Muscle of leg (tissue), 11 donors: ENCODE results near the gene LRRC36. TPM values are rescaled to one million over a fixed set of nuclear protein-coding genes. Genes with fewer than 3 reads are reported as not detected.
A peak's percentile ranks its signal among the peaks of the same experiment; 100 is the strongest.
"Not testable (repeated sequence)": the region's sequence is repeated elsewhere in the genome, so short reads cannot be mapped to it uniquely, and the experiment has no call there.

Experiments
- DNase-seq: peaks from one replicate; pipeline ENCODE4 v3.0.0; 2013
- H3K27ac ChIP-seq: one replicate; pipeline ENCODE4 v1.5.1; 2013; ENCODE audit warnings: mild to moderate bottlenecking, low read length, control low read depth
- H3K27me3 ChIP-seq: one replicate; pipeline ENCODE4 v1.6.1; 2013; ENCODE audit warnings: low read length; ENCODE audit not compliant: control insufficient read depth, insufficient read depth
- H3K36me3 ChIP-seq: one replicate; pipeline ENCODE4 v1.6.1; 2013; ENCODE audit warnings: low read length; ENCODE audit not compliant: control insufficient read depth, insufficient read depth
- H3K4me1 ChIP-seq: one replicate; pipeline ENCODE4 v1.6.1; 2013; ENCODE audit warnings: low read length; ENCODE audit not compliant: control insufficient read depth, insufficient read depth
- H3K4me3 ChIP-seq: one replicate; pipeline ENCODE4 v1.5.1; 2013; ENCODE audit warnings: low read length, control low read depth
- H3K9me3 ChIP-seq: replicated peaks from 2 replicates; pipeline ENCODE4 v1.6.1; 2013; ENCODE audit warnings: low read depth, low read length; ENCODE audit not compliant: control insufficient read depth
- WGBS: methylation state at CpG from one replicate; pipeline ENCODE4 v1.1.5; 2013; ENCODE audit warnings: missing lambda C conversion rate; ENCODE audit not compliant: insufficient coverage; 5-methylcytosine and 5-hydroxymethylcytosine counted together
- polyA plus RNA-seq, 8 donors: library from polyadenylated mRNA; unstranded; fragments of 120-200 nt; gene quantifications; one replicate each; pipeline versions ENCODE4 v1.2.1 to v1.2.3, GENCODE V29; 2013; ENCODE audit warnings: inconsistent platforms in 1 of 8, low replicate concordance in 1 of 8; ENCODE audit not compliant: insufficient read length in 8 of 8, insufficient read depth in 1 of 8
- total RNA-seq: library from RNA; stranded (reverse); fragments of 120-200 nt; gene quantifications from one replicate; pipeline ENCODE4 v1.2.4, GENCODE V29; 2013

Gene LRRC36
- total and polyA plus RNA-seq, 9 donors, result 0.21 to 2.4 (median 0.38) TPM; not detected in 1

DNA sequence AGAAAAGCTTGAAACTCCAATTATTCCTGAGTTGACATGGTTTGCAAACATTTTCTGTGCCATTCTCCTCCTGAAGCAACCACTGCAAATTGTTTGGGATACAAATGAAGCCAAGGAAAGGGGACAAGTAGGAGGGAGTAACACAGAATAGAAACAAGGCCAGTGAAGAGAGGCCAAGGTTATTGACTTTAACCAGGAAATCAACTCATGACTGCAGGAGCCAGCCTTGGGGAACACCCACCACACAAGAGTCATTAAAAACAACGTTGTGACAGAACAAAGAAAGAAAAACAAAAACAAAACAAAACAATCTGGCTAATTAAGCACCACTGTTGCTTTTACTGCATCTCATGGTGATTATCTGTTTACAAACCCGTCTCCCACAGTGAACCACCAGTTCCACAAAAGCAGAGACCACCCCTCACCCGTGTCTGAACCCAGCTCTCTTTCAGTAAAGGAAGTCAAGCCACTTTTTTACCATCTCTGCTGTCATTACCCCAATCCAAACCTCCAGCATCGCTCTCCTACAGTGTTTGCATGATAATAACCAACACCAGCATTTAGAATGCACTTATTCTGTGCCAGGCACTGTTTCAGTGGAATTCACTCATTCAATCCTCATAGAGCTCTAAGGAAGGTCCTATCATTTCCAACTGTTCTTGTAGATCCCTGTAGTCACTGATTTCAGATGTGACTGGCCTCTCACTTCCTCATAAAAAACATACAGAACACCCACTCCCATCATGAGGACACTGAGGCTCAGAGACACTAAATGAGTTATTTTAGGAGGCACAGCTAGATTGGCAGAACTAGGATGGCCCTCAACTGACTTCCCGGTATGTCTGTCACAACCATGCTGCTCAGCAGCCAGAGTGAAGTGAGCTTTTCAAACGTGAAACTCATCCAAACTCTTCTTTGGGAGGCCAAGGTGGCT is 87.6 kb downstream of the LRRC36 start:
- Histone ChIP-seq H3K36me3 (peaks cover 5% of the 10 kb centered on the region), H3K9me3 (no peaks in the 10 kb centered on the region), H3K27me3 (no peaks in the 10 kb centered on the region), H3K4me1 (peaks cover 21% of the 10 kb centered on the region), H3K27ac (no peak overlapping the region), H3K4me3 (no peak overlapping the region)
- no peak for DNase-seq
- 59% methylated on average over 4 of the region's 6 CpGs for WGBS

DNA sequence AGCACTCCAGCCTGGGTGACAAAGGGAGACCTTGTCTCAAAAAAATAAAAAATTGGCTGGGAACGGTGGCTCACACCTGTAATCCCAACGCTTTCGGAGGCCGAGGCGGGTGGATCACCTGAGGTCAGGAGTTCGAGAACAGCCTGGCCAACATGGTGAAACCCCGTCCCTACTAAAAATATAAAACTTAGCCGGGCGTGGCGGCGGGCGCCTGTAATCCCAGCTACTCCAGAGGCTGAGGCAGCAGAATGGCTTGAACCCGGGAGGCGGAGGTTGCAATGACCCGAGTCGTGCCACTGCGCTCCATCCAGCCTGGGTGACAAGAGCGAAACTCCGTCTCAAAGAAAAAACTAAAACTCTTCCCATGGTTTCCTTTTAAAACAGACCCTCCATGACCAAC is 88.8 kb downstream of the LRRC36 start:
- peaks cover 19% of the 10 kb centered on the region for H3K4me1 ChIP-seq
- peak overlapping the region; percentile 85 for H3K27ac ChIP-seq
- not testable (repeated sequence) for H3K36me3 ChIP-seq, DNase-seq, H3K9me3 ChIP-seq, H3K27me3 ChIP-seq
- WGBS, result 89% methylated on average over 16 of the region's 19 CpGs
- peak overlapping the region; percentile 82 for H3K4me3 ChIP-seq

DNA sequence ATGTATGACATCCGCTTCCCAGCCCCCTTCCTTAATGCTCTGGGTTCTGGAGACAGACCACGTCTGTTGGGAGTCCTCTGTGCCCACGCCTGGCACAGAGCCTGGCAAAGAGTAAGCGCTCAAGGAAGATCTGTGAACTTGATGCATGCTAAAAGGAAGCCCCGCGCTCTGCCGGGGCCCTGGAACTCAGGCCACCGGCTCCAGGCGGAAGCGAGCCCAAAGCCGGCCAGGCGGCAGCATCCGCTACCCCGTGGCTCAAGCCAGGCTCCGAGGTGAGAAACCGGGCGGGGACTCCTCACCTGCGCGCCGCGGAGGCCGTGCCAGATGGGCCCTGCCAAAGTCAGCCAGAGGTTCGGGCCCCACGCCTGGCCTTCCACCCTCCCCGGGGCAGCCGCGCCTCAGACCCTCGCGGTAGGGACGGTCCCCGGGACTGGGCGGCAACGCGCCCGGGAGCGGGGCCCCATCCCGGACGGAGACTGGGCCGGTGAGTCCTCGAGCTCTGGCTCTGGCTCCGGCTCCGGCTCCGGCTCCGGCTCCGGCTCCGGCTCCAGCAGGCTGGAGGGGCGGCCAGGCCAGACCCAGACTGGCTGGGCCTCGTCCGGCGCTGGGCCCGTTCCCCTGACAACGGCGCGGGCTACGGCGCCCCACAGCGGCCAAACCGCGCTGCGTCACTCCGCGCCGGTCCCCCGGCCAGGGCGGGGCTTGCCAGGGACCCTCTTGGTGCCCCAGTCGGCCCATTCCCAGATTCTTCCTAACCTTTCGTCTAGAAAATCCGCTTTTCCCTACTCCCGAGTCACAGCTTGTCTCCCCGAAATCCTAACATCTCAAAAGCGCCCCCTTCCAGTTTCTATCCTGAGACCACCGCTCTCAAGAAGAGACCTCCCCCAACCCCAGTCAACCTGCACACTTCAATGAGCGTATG is 89.5 kb downstream of the LRRC36 start, which contains the start of gene ZDHHC1:
Gene ZDHHC1 (minus strand): TSS at position 606 of the 922 bp plus-strand sequence. CDS start 8,702 bp downstream, outside the sequence.
- Histone ChIP-seq H3K4me1 (peaks cover 19% of the 10 kb centered on the region), H3K27me3 (no peaks in the 10 kb centered on the region), H3K9me3 (no peaks in the 10 kb centered on the region), H3K36me3 (peaks cover 5% of the 10 kb centered on the region), H3K4me3 (peak within 1 kb of the TSS; percentile 82), H3K27ac (peak within 1 kb of the TSS; percentile 85)
- DNase-seq, result peak; percentile 89
- under 1% methylated on average over 73 of the region's 73 CpGs for WGBS

DNA sequence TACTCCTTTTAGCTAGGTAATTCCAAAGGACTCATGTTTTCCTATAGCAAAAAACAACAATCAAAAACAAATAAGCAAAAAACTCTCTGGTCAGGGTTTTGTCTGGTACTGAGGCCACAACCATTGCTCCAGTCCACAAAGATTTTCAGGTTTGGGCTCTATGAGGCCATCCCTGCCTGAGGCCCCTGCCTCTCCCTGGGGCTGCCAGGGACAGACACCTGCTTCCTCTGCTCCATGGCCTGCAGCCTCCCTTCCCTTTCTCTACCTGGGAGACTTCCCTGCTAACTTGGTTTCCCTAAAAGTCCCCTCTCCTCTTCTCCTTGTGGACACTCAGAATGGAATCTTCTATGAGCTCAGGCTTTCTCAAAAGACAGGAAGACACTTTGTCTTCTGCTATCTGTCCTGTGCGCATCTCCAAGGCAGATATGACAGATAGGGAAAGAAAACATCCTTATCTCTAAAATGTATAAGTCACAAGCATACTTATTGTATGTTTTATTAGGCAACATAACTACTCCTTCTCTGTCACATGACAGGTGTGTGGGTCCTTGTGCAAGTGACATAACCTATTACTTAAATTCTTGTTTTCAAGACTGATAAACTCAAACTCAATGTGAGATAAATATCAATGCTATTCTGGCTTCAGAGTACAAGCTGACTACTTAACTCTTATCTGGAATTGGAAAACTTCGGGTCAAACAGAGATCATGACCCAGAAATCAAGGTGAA is 90.9 kb downstream of the LRRC36 start:
- Histone ChIP-seq H3K27me3 (no peaks in the 10 kb centered on the region), H3K4me3 (no peak overlapping the region), H3K27ac (no peak overlapping the region), H3K36me3 (peaks cover 5% of the 10 kb centered on the region), H3K4me1 (peaks cover 19% of the 10 kb centered on the region), H3K9me3 (no peaks in the 10 kb centered on the region)
- no peak for DNase-seq
- no CpG with 5 or more reads among the region's 2 CpGs for WGBS

DNA sequence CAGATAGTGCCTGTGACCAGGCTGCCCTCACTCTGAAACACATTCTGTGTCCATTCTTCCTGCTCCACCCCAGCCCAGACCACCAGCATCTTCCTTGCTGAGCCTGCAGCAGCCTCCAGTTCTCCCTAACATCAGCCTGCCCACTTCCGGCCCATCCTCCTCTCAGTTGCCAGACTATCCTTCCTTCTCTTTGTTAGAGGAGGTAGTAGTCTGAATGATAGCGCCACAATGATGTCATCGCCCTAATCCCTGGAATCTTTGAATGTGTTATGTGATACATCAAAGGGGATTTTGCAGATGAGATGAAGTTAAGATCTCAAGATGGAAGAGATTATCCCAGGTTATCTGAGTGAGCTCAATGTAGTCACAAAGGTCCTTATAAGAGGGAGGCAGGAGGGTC is 92.9 kb downstream of the LRRC36 start:
- H3K9me3 ChIP-seq, result no peaks in the 10 kb centered on the region

DNA sequence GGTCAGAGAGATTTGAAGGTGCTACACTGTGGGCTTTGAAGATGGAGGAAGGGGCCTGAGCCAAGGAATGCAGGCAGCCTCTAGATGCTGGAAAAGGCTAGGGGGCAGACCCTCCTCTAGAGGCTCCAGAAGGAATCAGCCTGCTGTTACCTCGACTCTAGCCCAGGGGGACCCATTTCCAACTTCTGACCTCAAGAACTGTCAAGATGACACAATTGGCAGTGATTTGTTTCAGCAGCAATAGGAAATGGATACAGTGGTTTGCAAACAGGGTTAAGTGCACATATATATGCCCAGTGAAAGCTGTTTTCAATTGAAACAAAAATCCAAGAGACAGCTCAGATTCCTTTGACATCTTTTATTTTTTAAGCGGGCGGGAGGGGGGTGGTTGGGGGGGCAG is 93.3 kb downstream of the LRRC36 start:
- Histone ChIP-seq H3K27me3 (peaks cover 4% of the 10 kb centered on the region), H3K36me3 (no peaks in the 10 kb centered on the region), H3K27ac (no peak overlapping the region), H3K4me1 (peaks cover 24% of the 10 kb centered on the region), H3K9me3 (no peaks in the 10 kb centered on the region), H3K4me3 (no peak overlapping the region)
- DNase-seq, result no peak
- no CpG with 5 or more reads among the region's 3 CpGs for WGBS

More for the DNA sequence above, 92.9 kb downstream of the LRRC36 start:
- Histone ChIP-seq H3K36me3 (peaks cover 2% of the 10 kb centered on the region), H3K4me1 (peaks cover 20% of the 10 kb centered on the region), H3K27ac (no peak overlapping the region), H3K4me3 (no peak overlapping the region), H3K27me3 (peaks cover under 1% of the 10 kb centered on the region)
- WGBS, result 88% methylated on average over 2 of the region's 3 CpGs
- DNase-seq, result no peak

DNA sequence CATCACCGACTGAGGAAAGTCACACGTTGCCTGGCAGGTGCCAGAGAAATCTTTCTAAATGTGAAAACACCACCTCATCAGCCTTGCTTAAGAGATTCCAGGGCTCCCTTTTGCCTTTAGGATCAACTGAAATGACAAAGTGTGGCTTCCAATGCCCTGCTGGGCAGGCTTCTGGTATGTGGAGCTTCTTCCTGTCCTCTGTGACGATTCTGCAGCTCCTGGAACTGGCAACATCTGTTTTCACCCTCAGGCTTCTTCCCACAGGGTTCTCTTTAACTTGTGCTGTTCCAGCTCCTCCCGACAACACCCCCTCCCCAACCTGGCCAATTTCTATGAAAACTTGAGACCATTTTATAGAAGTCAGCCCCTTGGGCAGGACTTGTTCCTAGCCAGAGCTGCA is 94.4 kb downstream of the LRRC36 start:
- WGBS, result 50% methylated on average over 4 of the region's 4 CpGs
- H3K9me3 ChIP-seq, result no peaks in the 10 kb centered on the region
- H3K4me3 ChIP-seq, result no peak overlapping the region
- H3K27me3 ChIP-seq, result peaks cover 10% of the 10 kb centered on the region
- H3K27ac ChIP-seq, result no peak overlapping the region
- DNase-seq, result no peak
- H3K36me3 ChIP-seq, result no peaks in the 10 kb centered on the region
- peaks cover 25% of the 10 kb centered on the region for H3K4me1 ChIP-seq

DNA sequence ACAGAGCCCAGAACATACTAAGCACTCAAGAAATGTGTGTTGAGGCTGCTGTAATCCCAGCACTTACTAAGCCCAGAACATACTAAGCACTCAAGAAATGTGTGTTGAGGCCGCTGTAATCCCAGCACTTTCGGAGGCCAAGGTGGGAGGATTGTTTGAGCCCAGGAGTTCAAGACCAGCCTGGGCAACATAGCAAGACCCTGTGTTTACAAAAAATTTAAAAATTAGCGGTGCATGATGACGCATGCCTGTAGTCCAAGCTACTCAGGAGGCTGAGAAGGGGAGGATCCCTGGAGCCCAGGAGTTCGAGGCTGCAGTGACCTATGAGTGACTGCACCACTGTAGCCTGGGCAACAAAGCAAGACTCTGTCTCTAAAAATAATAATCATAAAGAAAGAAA is 96.4 kb downstream of the LRRC36 start:
- Histone ChIP-seq H3K27ac (no peak overlapping the region), H3K9me3 (no peaks in the 10 kb centered on the region), H3K36me3 (no peaks in the 10 kb centered on the region), H3K27me3 (peaks cover 13% of the 10 kb centered on the region), H3K4me3 (no peak overlapping the region), H3K4me1 (peaks cover 39% of the 10 kb centered on the region)
- DNase-seq, result no peak
- WGBS, result 70% methylated on average over 3 of the region's 5 CpGs

DNA sequence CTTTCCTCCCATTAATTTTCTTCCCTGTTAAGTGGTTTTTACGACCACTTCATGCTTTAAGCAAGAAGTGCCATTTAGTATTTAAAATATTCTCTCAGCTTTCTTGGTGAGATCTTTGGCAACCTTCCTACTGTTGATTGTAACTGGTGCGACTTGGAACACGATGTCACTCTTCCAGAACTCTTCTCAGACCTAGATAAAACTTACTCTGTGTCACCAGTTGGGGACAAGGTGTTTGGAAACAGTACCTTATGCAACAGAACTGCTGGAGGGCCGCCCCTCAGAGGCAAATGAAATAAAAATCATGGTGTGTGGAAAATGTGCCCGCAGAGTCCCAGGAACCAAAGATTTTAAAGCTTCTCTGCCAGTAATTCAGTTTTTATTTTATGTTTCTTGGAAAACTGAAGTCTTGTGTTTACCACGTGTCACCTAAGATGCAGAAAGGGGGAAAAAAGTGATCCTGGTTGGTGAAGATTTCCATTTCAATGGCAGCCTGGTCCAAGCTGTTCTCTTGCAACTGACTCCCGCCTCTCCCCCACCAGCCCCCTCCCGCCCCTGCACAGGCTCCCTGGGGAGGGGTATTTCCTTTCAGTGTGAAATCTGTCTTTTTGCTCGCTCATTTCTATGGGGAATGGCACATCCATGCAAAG is 97.1 kb downstream of the LRRC36 start:
- Histone ChIP-seq H3K4me1 (peaks cover 46% of the 10 kb centered on the region), H3K4me3 (no peak overlapping the region), H3K36me3 (no peaks in the 10 kb centered on the region), H3K27me3 (peaks cover 20% of the 10 kb centered on the region), H3K9me3 (no peaks in the 10 kb centered on the region), H3K27ac (no peak overlapping the region)
- DNase-seq, result no peak
- WGBS, result 43% methylated on average over 2 of the region's 9 CpGs
